Transverse colon (tissue), 4 donors: Measurements from ENCODE around the gene TNS1. TPM values are rescaled to one million over a fixed set of nuclear protein-coding genes. Genes with fewer than 3 reads are reported as not detected.
A peak's percentile ranks its signal among the peaks of the same experiment; 100 is the strongest.

ENCODE experiments used
- DNase-seq: peaks from one replicate; pipeline ENCODE4 v3.0.0-alpha.2; 2019
- H3K27ac ChIP-seq, 4 donors: fragments of 200-600 bp; sonication (generic); 2 replicates each; pipeline ENCODE4 v1.5.1; 2016 to 2018; ENCODE audit warnings: inconsistent platforms in 4 of 4
- H3K27me3 ChIP-seq: fragments of 200-600 bp; sonication (generic); 2 replicates; pipeline ENCODE4 v1.5.1; 2017; ENCODE audit warnings: inconsistent platforms
- H3K36me3 ChIP-seq, 4 donors: fragments of 200-600 bp; sonication (generic); 2 replicates each; pipeline ENCODE4 v1.5.1; 2017 to 2019; ENCODE audit warnings: inconsistent platforms in 4 of 4
- H3K4me1 ChIP-seq, 4 donors: fragments of 200-600 bp; sonication (generic); 2 replicates each; pipeline ENCODE4 v1.5.1; 2017 to 2020; ENCODE audit warnings: inconsistent platforms in 4 of 4
- H3K4me3 ChIP-seq, 4 donors: fragments of 200-600 bp; sonication (generic); 1 replicate in 1 of 4; 2 replicates in 3 of 4; pipeline versions ENCODE4 v1.5.1 to v1.6.1; 2017 to 2019; ENCODE audit warnings: inconsistent platforms in 4 of 4
- H3K9me3 ChIP-seq, 2 donors: fragments of 200-600 bp; sonication (generic); 2 replicates each; pipeline ENCODE4 v1.5.1; 2017 to 2019; ENCODE audit warnings: inconsistent platforms in 2 of 2
- EP300 ChIP-seq: sonication (generic); formaldehyde crosslinking; IDR thresholded peaks from one replicate; pipeline ENCODE4 v1.6.1; 2017; ENCODE audit warnings: antibody characterized with exemption, low read depth
- POLR2A ChIP-seq: fragments of 450-650 bp; IDR thresholded peaks from one replicate; pipeline ENCODE4 v1.6.1; 2016; ENCODE audit warnings: antibody characterized with exemption, mild to moderate bottlenecking, moderate library complexity
- POLR2AphosphoS5 ChIP-seq, 3 donors: sonication (generic); formaldehyde crosslinking; IDR thresholded peaks; one replicate each; pipeline ENCODE4 v1.6.1; 2016; ENCODE audit warnings: antibody characterized with exemption in 3 of 3
- WGBS, 2 donors: methylation state at CpG; one replicate each; pipeline ENCODE4 v1.1.5; 2018; ENCODE audit warnings: low coverage in 1 of 2; 5-methylcytosine and 5-hydroxymethylcytosine counted together
- in situ Hi-C, 4 donors: fragments of 200-750 bp; cut with MboI; loops; one replicate each; pipeline versions ENCODE4 v1.15.0 to v1.15.1; 2017; ENCODE audit warnings: low sequenced_read_pairs in 3 of 4, low pct_ligation_motif_present in 1 of 4, low pct_unique_long_range_greater_than_20kb in 1 of 4
- intact Hi-C: fragments of 100-400 bp; cut with DNase I; formaldehyde crosslinking; loops from one replicate; pipeline ENCODE4 v1.15.1; 2023; ENCODE audit warnings: low total_unique reads
- total RNA-seq, 4 donors: library from RNA; depleted of rRNA; stranded (reverse); fragments of >200 nt; gene quantifications; one replicate each; pipeline ENCODE4 v1.1.0, GENCODE V29; 2016
- TF ChIP-seq, protein P1 (sequence below), 5 experiments: fragments of 200-600 bp in 3 of 5; fragments of 450-650 bp in 2 of 5; sonication (generic) in 3 of 5; IDR thresholded peaks; 1 replicate in 2 of 5; 2 replicates in 3 of 5; pipeline ENCODE4 v1.5.1; 2016 to 2017; ENCODE audit warnings: antibody characterized with exemption in 5 of 5, inconsistent platforms in 3 of 5, mild to moderate bottlenecking in 2 of 5, moderate library complexity in 1 of 5

The TNS1 gene
- total RNA-seq, 4 donors from 2014 or later, result 101 to 487 (median 231) TPM

DNA sequence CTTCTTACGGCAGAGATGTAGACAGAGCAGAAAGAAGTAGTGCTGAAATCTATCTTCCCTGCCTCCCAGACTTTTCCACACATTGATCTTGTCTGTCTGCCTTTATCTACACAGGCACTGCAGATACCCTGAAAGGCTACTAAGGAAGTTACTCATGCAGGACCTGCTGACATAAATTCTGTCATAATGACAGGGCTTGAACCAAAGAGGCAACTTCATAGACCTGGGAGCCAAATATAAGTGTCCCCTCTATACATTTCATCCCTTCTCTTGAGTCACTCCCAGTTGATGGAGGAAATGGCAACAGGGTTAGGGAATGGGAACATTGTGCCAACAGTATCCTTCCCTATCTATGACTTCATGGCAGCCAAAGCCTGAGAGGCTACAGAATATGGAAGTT lies 157.5 kb downstream of the TNS1 start:
- TF ChIP-seq EP300 (no peak), POLR2A (no peak), POLR2AphosphoS5 (IDR thresholded peaks at IDR 0.05) (no peak)
- TF ChIP-seq, protein P1, sequence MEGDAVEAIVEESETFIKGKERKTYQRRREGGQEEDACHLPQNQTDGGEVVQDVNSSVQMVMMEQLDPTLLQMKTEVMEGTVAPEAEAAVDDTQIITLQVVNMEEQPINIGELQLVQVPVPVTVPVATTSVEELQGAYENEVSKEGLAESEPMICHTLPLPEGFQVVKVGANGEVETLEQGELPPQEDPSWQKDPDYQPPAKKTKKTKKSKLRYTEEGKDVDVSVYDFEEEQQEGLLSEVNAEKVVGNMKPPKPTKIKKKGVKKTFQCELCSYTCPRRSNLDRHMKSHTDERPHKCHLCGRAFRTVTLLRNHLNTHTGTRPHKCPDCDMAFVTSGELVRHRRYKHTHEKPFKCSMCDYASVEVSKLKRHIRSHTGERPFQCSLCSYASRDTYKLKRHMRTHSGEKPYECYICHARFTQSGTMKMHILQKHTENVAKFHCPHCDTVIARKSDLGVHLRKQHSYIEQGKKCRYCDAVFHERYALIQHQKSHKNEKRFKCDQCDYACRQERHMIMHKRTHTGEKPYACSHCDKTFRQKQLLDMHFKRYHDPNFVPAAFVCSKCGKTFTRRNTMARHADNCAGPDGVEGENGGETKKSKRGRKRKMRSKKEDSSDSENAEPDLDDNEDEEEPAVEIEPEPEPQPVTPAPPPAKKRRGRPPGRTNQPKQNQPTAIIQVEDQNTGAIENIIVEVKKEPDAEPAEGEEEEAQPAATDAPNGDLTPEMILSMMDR (IDR thresholded peaks at IDR 0.05), result no peak
- no peak for DNase-seq
- H3K4me1 ChIP-seq, result peaks cover 3 to 35% (median 17%) of the 10 kb centered on the region in 4 donors
- no peaks in the 10 kb centered on the region for H3K9me3 ChIP-seq
- intact Hi-C loops (no loop called here), in situ Hi-C loops (no loop called here)
- H3K27me3 ChIP-seq, result no peaks in the 10 kb centered on the region
- H3K4me3 ChIP-seq, result no peak overlapping the region
- 100% methylated on average over 1 of the region's 1 CpG for WGBS, 2 donors
- H3K36me3 ChIP-seq, result peaks cover 0 to 8% (median 0%) of the 10 kb centered on the region in 4 donors
- peak overlapping the region in 2 of 4 donors; percentile 33 to 91 for H3K27ac ChIP-seq

DNA sequence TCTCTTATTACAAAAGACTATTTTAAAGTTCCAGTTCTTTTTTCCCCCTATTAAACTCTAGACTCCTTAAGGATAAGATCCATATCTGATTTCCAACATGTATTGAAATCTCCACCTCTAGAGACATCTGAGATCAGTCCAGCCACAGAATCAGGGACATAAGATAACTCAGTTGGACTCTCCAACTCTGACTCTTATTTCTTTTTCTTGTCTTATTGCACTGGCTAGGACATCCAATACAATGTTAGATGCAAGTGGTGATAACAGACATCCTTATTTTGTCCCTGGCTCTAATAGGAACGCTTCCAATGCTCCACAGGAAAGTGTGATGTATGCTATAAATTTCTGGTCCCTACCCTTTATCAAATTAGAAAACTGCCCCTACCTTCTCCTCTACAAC lies 158.1 kb downstream of the TNS1 start:
- in situ Hi-C loops (no loop called here), intact Hi-C loops (no loop called here)
- WGBS, 2 donors, result 83 to 86% methylated on average over 1 of the region's 1 CpG
- no peak overlapping the region for H3K4me3 ChIP-seq
- H3K9me3 ChIP-seq, result no peaks in the 10 kb centered on the region
- DNase-seq, result no peak
- H3K27me3 ChIP-seq, result no peaks in the 10 kb centered on the region
- peaks cover 0 to 8% (median 0%) of the 10 kb centered on the region in 4 donors for H3K36me3 ChIP-seq
- peaks cover 0 to 33% (median 13%) of the 10 kb centered on the region in 4 donors for H3K4me1 ChIP-seq
- TF ChIP-seq, protein P1 (IDR thresholded peaks at IDR 0.05), result no peak
- TF ChIP-seq EP300 (no peak), POLR2AphosphoS5 (IDR thresholded peaks at IDR 0.05) (no peak), POLR2A (no peak)
- peak overlapping the region in 2 of 4 donors; percentile 45 to 91 for H3K27ac ChIP-seq

DNA sequence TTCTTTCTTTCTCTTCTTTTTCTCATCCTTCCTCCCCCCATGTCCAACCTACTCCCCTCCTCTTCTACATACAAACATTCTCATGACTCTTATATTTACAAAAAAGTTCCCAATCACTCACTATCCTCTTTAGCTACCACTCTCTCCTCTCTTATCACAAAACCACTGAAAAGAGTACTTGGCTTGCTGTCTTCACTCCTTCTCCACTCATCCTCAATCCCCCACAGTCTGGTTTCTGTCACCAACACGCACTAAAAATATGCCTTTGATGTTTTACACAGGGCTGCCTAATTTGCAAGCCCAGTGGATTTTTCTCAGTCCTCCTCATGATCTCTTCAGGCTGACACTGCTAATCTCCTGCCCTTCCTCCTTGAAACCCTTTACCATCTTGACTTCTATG lies 159.5 kb downstream of the TNS1 start:
- Histone ChIP-seq H3K27me3 (no peaks in the 10 kb centered on the region), H3K27ac (peak overlapping the region; percentile 9 to 91 (median 44)), H3K4me1 (peaks cover 0 to 37% (median 18%) of the 10 kb centered on the region in 4 donors), H3K36me3 (peaks cover 0 to 8% (median 0%) of the 10 kb centered on the region in 4 donors), H3K9me3 (no peaks in the 10 kb centered on the region), H3K4me3 (no peak overlapping the region)
- intact Hi-C loops, result no loop called here
- 59% methylated on average over 1 of the region's 1 CpG; no CpG with 5 or more reads in 1 of the 2 donors for WGBS, 2 donors
- in situ Hi-C loops, result no loop called here
- TF ChIP-seq EP300 (no peak), POLR2AphosphoS5 (IDR thresholded peaks at IDR 0.05) (no peak), POLR2A (no peak)
- TF ChIP-seq, protein P1 (IDR thresholded peaks at IDR 0.05), result no peak
- no peak for DNase-seq

DNA sequence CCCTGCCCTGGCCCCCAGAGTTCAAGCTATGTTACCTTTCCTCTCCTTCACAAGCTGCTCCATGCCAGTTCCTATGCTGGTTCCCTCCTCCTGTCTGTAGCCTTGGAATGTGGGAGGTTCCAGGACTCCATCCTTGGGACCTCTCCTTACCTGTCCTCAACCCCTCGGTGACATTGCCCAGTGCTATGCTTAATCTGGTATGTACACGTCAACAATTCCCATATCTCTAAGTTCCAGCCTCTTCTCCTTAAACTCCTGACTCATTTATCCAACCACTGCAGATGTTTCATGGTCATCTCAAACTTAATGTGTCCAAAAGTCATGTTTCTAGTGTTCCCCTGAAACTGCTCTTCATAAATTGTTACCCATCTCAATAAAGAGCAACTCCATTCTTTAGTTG lies 160.8 kb downstream of the TNS1 start:
- 82% methylated on average over 2 of the region's 2 CpGs; no CpG with 5 or more reads in 1 of the 2 donors for WGBS, 2 donors
- peaks cover 6 to 50% (median 29%) of the 10 kb centered on the region in 4 donors for H3K4me1 ChIP-seq
- no peak overlapping the region for H3K4me3 ChIP-seq
- DNase-seq, result no peak
- intact Hi-C loops, result no loop called here
- H3K27me3 ChIP-seq, result no peaks in the 10 kb centered on the region
- H3K27ac ChIP-seq, result peak overlapping the region; percentile 11 to 91 (median 44)
- H3K9me3 ChIP-seq, result no peaks in the 10 kb centered on the region
- TF ChIP-seq EP300, result no peak
- no peak for TF ChIP-seq POLR2A
- TF ChIP-seq, protein P1 (IDR thresholded peaks at IDR 0.05), result no peak
- TF ChIP-seq POLR2AphosphoS5 (IDR thresholded peaks at IDR 0.05), result no peak
- H3K36me3 ChIP-seq, result peaks cover 0 to 8% (median 0%) of the 10 kb centered on the region in 4 donors
- in situ Hi-C loops, result no loop called here
